CD14-positive monocyte (primary cell): ENCODE results near the gene EXOC1. TPM values are rescaled to one million over a fixed set of nuclear protein-coding genes. Genes with fewer than 3 reads are reported as not detected.

Experiments used
- DNase-seq, 3 donors: peaks; one replicate each; pipeline ENCODE4 v3.0.0-alpha.2; 2011 to 2022
- H2AFZ ChIP-seq: 2 replicates; pipeline ENCODE4 v1.6.0; 2012; ENCODE audit warnings: mild to moderate bottlenecking, low read depth, low read length, inconsistent platforms; ENCODE audit not compliant: insufficient read depth, poor library complexity, severe bottlenecking
- H3K27ac ChIP-seq, 2 donors: 1 replicate in 1 of 2; 2 replicates in 1 of 2; pipeline ENCODE4 v1.5.1; 2012 to 2013; ENCODE audit warnings: low read length in 2 of 2, control low read depth in 1 of 2, inconsistent platforms in 1 of 2, low read depth in 1 of 2, mild to moderate bottlenecking in 1 of 2
- H3K27me3 ChIP-seq, 2 donors: one replicate each; pipeline versions ENCODE4 v1.6.0 to v1.6.1; 2011 to 2013; ENCODE audit warnings: low read length in 2 of 2; ENCODE audit not compliant: control insufficient read depth in 2 of 2, insufficient read depth in 2 of 2
- H3K36me3 ChIP-seq, 2 donors: replicated peaks in 1 of 2; 1 replicate in 1 of 2; 2 replicates in 1 of 2; pipeline versions ENCODE4 v1.5.1 to v1.6.1; 2012 to 2013; ENCODE audit warnings: low read length in 2 of 2, control low read depth in 1 of 2, inconsistent platforms in 1 of 2, mild to moderate bottlenecking in 1 of 2; ENCODE audit not compliant: insufficient read depth in 2 of 2, control insufficient read depth in 1 of 2
- H3K4me1 ChIP-seq, 2 donors: 1 replicate in 1 of 2; 2 replicates in 1 of 2; pipeline versions ENCODE4 v1.5.1 to v1.6.1; 2012 to 2013; ENCODE audit warnings: low read length in 2 of 2, control low read depth in 1 of 2, inconsistent platforms in 1 of 2, mild to moderate bottlenecking in 1 of 2, moderate library complexity in 1 of 2; ENCODE audit not compliant: insufficient read depth in 2 of 2, control insufficient read depth in 1 of 2
- H3K4me2 ChIP-seq: replicated peaks from 2 replicates; pipeline ENCODE3; 2012; ENCODE audit warnings: low read length, moderate library complexity, mild to moderate bottlenecking; ENCODE audit not compliant: poor library complexity, severe bottlenecking; ENCODE audit errors: extremely low read depth
- H3K4me3 ChIP-seq, 3 experiments: fragments of 200-600 bp in 1 of 3; sonication (generic) in 1 of 3; replicated peaks in 1 of 3; 1 replicate in 2 of 3; 2 replicates in 1 of 3; pipeline ENCODE4 v1.5.1; 2011 to 2013; ENCODE audit warnings: low read length in 3 of 3, mild to moderate bottlenecking in 3 of 3, control low read depth in 2 of 3, low read depth in 2 of 3, inconsistent platforms in 1 of 3, moderate library complexity in 1 of 3
- H3K79me2 ChIP-seq: 2 replicates; pipeline ENCODE4 v1.6.0; 2012; ENCODE audit warnings: mild to moderate bottlenecking, control low read depth, inconsistent platforms, low read length, moderate library complexity; ENCODE audit not compliant: insufficient read depth
- H3K9ac ChIP-seq: 2 replicates; pipeline ENCODE4 v1.6.0; 2017; ENCODE audit warnings: low read length, mild to moderate bottlenecking; ENCODE audit not compliant: insufficient read depth, poor library complexity, severe bottlenecking
- H3K9me3 ChIP-seq, 2 donors: replicated peaks in 1 of 2; 1 replicate in 1 of 2; 2 replicates in 1 of 2; pipeline versions ENCODE4 v1.5.1 to v1.6.1; 2012 to 2013; ENCODE audit warnings: low read length in 2 of 2, control low read depth in 1 of 2; ENCODE audit not compliant: control insufficient read depth in 1 of 2, insufficient read depth in 1 of 2
- H4K20me1 ChIP-seq: 2 replicates; pipeline ENCODE4 v1.6.0; 2012; ENCODE audit warnings: mild to moderate bottlenecking, low read length, control low read depth, moderate library complexity; ENCODE audit not compliant: insufficient read depth
- H3K27ac Mint-ChIP-seq, 7 donors: one replicate each; pipeline ENCODE4 v1.8.0; 2020; ENCODE audit warnings: mild to moderate bottlenecking in 7 of 7, mixed read lengths in 7 of 7, moderate library complexity in 6 of 7, inconsistent platforms in 2 of 7
- H3K27me3 Mint-ChIP-seq, 3 donors: one replicate each; pipeline ENCODE4 v1.8.0; 2021 to 2022; ENCODE audit warnings: low read depth in 3 of 3, mild to moderate bottlenecking in 3 of 3, mixed read lengths in 3 of 3, moderate library complexity in 3 of 3, inconsistent platforms in 1 of 3
- H3K36me3 Mint-ChIP-seq, 2 donors: one replicate each; pipeline ENCODE4 v1.8.0; 2020; ENCODE audit warnings: mixed read lengths in 2 of 2, inconsistent platforms in 1 of 2, mild to moderate bottlenecking in 1 of 2
- H3K4me1 Mint-ChIP-seq: one replicate; pipeline ENCODE4 v1.8.0; 2020; ENCODE audit warnings: mild to moderate bottlenecking, mixed read lengths
- H3K4me3 Mint-ChIP-seq, 2 donors: one replicate each; pipeline ENCODE4 v1.8.0; 2020; ENCODE audit warnings: mild to moderate bottlenecking in 2 of 2, mixed read lengths in 2 of 2, moderate library complexity in 1 of 2
- H3K9me3 Mint-ChIP-seq, 7 donors: one replicate each; pipeline ENCODE4 v1.8.0; 2020 to 2022; ENCODE audit warnings: mixed read lengths in 7 of 7, mild to moderate bottlenecking in 6 of 7, moderate library complexity in 6 of 7, inconsistent platforms in 2 of 7
- CTCF ChIP-seq: fragments of 200-600 bp; IDR thresholded peaks from one replicate; pipeline ENCODE4 v1.8.0; 2022; ENCODE audit warnings: antibody characterized with exemption, mild to moderate bottlenecking
- WGBS: methylation state at CpG from one replicate; pipeline ENCODE4 v1.1.5; 2013; ENCODE audit warnings: missing lambda C conversion rate; ENCODE audit not compliant: insufficient coverage; 5-methylcytosine and 5-hydroxymethylcytosine counted together
- intact Hi-C, 2 donors: fragments of 100-400 bp; cut with micrococcal nuclease; formaldehyde crosslinking; loops; one replicate each; pipeline versions ENCODE4 v1.15.0 to v1.15.1; 2023
- polyA plus RNA-seq, 3 donors: library from polyadenylated mRNA; depleted of rRNA in 1 of 3; unstranded in 2 of 3; stranded (reverse) in 1 of 3; fragments of 300-500 nt in 2 of 3; fragments of >200 nt in 1 of 3; fragmentation: Illumina TruSeq in 2 of 3; gene quantifications; 1 replicate in 2 of 3; 2 replicates in 1 of 3; pipeline ENCODE4 v1.2.3, GENCODE V29; 2012 to 2021
- small RNA-seq: library from RNA; depleted of rRNA; stranded (forward); fragments of <200 nt; gene quantifications from one replicate; pipeline ENCODE3, GENCODE V24; 2012; ENCODE audit warnings: low read depth; ENCODE audit not compliant: insufficient read length

The EXOC1 gene
- polyA plus RNA-seq, 3 donors, result 13.7 to 22.9 (median 21.2) TPM

GRCh38 chr4:55949482-55949802, 96.0 kb downstream of the EXOC1 start:
- Histone ChIP-seq H3K9ac (peak overlapping the region; percentile 96), H4K20me1 (no peaks in the 10 kb centered on the region), H3K36me3 (peaks cover 15 to 24% of the 10 kb centered on the region in 2 donors), H3K27me3 (no peaks in the 10 kb centered on the region), H3K4me2 (peak overlapping the region; percentile 94), H3K9me3 (no peaks in the 10 kb centered on the region), H3K79me2 (peaks cover 36% of the 10 kb centered on the region), H2AFZ (peak overlapping the region; percentile 87), H3K4me1 (peaks cover 32 to 43% of the 10 kb centered on the region in 2 donors), H3K4me3 (peak overlapping the region; percentile 73 to 83 (median 79)), H3K27ac (peak overlapping the region; percentile 92 to 100)
- intact Hi-C loops, result loop anchor here (5.0 to 10.0 kb wide), 2 partner anchors 95 to 97 kb away; partner anchors contain the start of gene EXOC1 (in 2 of the 2)
- WGBS, result no CpG with 5 or more reads among the region's 3 CpGs
- TF ChIP-seq CTCF, result no peak
- peaks cover 40% of the 10 kb centered on the region for H3K4me1 Mint-ChIP-seq
- peak overlapping the region; percentile 92 to 100 (median 99) for H3K27ac Mint-ChIP-seq
- peaks cover 0 to 3% (median 0%) of the 10 kb centered on the region in 3 donors for H3K27me3 Mint-ChIP-seq
- peaks cover 16 to 20% of the 10 kb centered on the region in 2 donors for H3K36me3 Mint-ChIP-seq
- peaks cover 0 to 2% (median 0%) of the 10 kb centered on the region in 7 donors for H3K9me3 Mint-ChIP-seq
- DNase-seq, result no peak
- H3K4me3 Mint-ChIP-seq, result peak overlapping the region; percentile 83 to 92

- DNase-seq, result no peak
- Mint-ChIP-seq H3K9me3 (no peaks in the 10 kb centered on the region), H3K4me1 (peaks cover 33% of the 10 kb centered on the region), H3K27me3 (peaks cover 0 to 3% (median 0%) of the 10 kb centered on the region in 3 donors), H3K27ac (no peak overlapping the region), H3K36me3 (peaks cover 30 to 38% of the 10 kb centered on the region in 2 donors), H3K4me3 (no peak overlapping the region)
- Histone ChIP-seq H3K27me3 (no peaks in the 10 kb centered on the region), H2AFZ (no peak overlapping the region), H3K36me3 (peaks cover 31 to 42% of the 10 kb centered on the region in 2 donors), H3K4me1 (peaks cover 30 to 37% of the 10 kb centered on the region in 2 donors), H4K20me1 (no peaks in the 10 kb centered on the region), H3K27ac (no peak overlapping the region), H3K4me2 (no peak overlapping the region), H3K9ac (no peak overlapping the region), H3K79me2 (peaks cover 35% of the 10 kb centered on the region), H3K9me3 (no peaks in the 10 kb centered on the region), H3K4me3 (no peak overlapping the region)
- intact Hi-C loops, result no loop called here
- no peak for TF ChIP-seq CTCF
- WGBS, result no CpG with 5 or more reads among the region's 5 CpGs
Measured at GRCh38 chr4:55951191-55951922, 97.9 kb downstream of the EXOC1 start.

Small RNAs within 50 kb of the gene (small RNA-seq; reads per million reads assigned to genes)
- not detected for gene RNU6-652P

Other genes with a start within 250 kb of the EXOC1 start
- not detected for gene NMU, start 217.3 kb upstream of the EXOC1 start, polyA plus RNA-seq
- not detected for gene EXOC1L, start 33.9 kb upstream of the EXOC1 start, polyA plus RNA-seq
- gene CEP135, start 95.3 kb downstream of the EXOC1 start, polyA plus RNA-seq, result 1 to 10 TPM; 4.0 to 5.1 (median 4.6) TPM